GM18858 (cell line): ENCODE data around the gene FGD5.

ENCODE experiments used
- ATAC-seq: cut with Tn5 transposase; IDR thresholded peaks from one replicate; pipeline ENCODE4 v1.9.1; 2021; ENCODE audit not compliant: unreplicated experiment

FGD5 gene

DNA sequence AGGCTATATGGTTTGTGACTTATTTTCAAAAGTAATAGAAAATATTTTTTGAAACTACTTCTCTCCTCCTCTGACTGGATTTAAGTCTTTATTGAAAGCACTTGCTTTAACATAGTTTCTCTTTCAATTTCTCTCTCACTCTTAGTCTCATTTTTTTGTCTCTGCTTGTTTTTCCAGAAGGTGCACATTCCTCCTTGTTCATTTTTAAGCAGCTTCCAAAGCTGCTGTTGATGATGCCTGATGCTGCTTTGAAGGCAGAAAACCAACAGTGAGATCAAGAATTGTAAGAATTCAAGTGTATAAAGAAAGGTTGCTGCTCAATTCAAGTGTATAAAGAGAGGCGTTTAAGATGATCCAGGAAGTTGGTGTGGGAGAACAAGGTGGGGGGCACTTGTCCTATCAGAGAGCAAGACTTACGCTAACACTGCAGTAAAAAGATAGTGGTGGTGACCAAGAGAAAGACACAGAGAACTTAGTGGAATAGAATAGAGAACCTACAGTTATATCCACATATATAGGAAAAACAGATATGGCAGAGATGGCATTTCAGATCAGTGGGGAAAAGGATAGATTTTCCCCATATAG, 140.7 kb downstream of the FGD5 start:
- ATAC-seq: no peak

GRCh38 chr3:14962762-14963161, 144.0 kb downstream of the FGD5 start:
- ATAC-seq: no peak

GRCh38 chr3:14967285-14967684, 148.5 kb downstream of the FGD5 start:
- ATAC-seq: no peak

- ATAC-seq: no peak
Observed at GRCh38 chr3:14969671-14970070, 150.9 kb downstream of the FGD5 start.

DNA sequence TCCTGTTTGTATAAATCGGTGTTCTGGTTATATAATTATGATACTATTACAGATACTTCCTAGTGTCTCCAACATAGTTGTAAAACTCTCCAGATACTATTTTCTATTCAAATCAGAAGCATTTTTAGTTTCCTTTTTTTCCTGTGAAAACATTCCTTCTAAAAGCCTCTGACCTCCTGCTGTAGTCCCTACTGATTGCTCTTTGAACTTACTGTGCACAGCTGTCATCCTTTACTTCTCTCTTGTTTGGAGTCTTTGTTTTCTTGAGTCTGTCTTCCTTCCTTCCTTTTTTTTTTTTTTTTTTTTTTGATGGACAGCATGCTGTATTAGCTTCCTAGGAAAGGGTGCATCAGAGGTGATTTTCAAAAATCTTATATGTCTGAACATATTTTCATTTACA, 157.6 kb downstream of the FGD5 start:
- ATAC-seq: no peak

DNA sequence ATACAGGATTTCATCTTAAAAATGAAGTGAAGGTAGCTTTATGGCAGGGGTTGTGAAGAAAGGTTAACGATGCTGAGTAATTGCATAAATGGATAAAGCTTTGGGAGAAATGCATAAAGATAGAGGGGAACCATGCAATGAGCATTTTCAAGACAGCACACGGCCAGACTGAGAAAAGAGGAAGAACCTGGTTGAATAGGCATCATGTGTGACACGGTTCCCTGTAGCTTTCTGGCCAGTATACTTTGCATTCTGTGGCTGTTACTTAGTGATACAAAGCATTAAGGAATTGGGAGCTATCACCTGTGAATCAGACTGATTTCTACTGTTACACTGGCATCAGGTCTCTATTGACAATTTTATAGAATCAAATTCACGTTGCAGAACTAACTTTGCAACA, 161.9 kb downstream of the FGD5 start:
- no peak for ATAC-seq
